ENCODE data around the gene ZSWIM6.
A peak's percentile ranks its signal among the peaks of the same experiment; 100 is the strongest.

Gene ZSWIM6

GRCh38 chr5:61449804-61450492 lies 117.9 kb downstream of the ZSWIM6 start:
- peak; percentile 40 for DNase-seq

- peak; percentile 33 for DNase-seq
Measured at GRCh38 chr5:61450493-61451279, 118.6 kb downstream of the ZSWIM6 start.

GRCh38 chr5:61455179-61456006 lies 123.3 kb downstream of the ZSWIM6 start:
- no peak for DNase-seq

- no peak for DNase-seq
Measured at GRCh38 chr5:61460471-61460870, 128.4 kb downstream of the ZSWIM6 start.

GRCh38 chr5:61461417-61461816 lies 129.4 kb downstream of the ZSWIM6 start:
- no peak for DNase-seq

- DNase-seq: no peak
Measured at GRCh38 chr5:61461926-61462325, 129.9 kb downstream of the ZSWIM6 start.

GRCh38 chr5:61463596-61463995 lies 131.5 kb downstream of the ZSWIM6 start:
- DNase-seq: no peak

- no peak for DNase-seq
Measured at GRCh38 chr5:61464512-61464911, 132.5 kb downstream of the ZSWIM6 start.

- no peak for DNase-seq
Measured at GRCh38 chr5:61465066-61465465, 133.0 kb downstream of the ZSWIM6 start.

GRCh38 chr5:61465496-61465895 lies 133.4 kb downstream of the ZSWIM6 start:
- DNase-seq: no peak

- no peak for DNase-seq
Measured at GRCh38 chr5:61466017-61466416, 134.0 kb downstream of the ZSWIM6 start.

GRCh38 chr5:61467766-61468482 lies 135.9 kb downstream of the ZSWIM6 start:
- peak; percentile 25 for DNase-seq

GRCh38 chr5:61468483-61468865 lies 136.4 kb downstream of the ZSWIM6 start:
- DNase-seq: no peak

GRCh38 chr5:61471352-61471751 lies 139.3 kb downstream of the ZSWIM6 start:
- DNase-seq: no peak

- no peak for DNase-seq
Measured at GRCh38 chr5:61472172-61472958, 140.3 kb downstream of the ZSWIM6 start.

GRCh38 chr5:61474746-61475145 lies 142.7 kb downstream of the ZSWIM6 start:
- DNase-seq: no peak

GRCh38 chr5:61477788-61478187 lies 145.7 kb downstream of the ZSWIM6 start:
- no peak for DNase-seq

- DNase-seq: no peak
Measured at GRCh38 chr5:61479850-61480614, 148.0 kb downstream of the ZSWIM6 start.

- DNase-seq: no peak
Measured at GRCh38 chr5:61482980-61483379, 150.9 kb downstream of the ZSWIM6 start.

- no peak for DNase-seq
Measured at GRCh38 chr5:61486476-61486875, 154.4 kb downstream of the ZSWIM6 start.

GRCh38 chr5:61489574-61489973 lies 157.5 kb downstream of the ZSWIM6 start:
- DNase-seq: no peak

All from eye (tissue), 1 donor.